Measurements from ENCODE around the gene PACC1. TPM values are rescaled to one million over a fixed set of nuclear protein-coding genes. Genes with fewer than 3 reads are reported as not detected.
A peak's percentile ranks its signal among the peaks of the same experiment; 100 is the strongest.

The PACC1 gene
- polyA plus RNA-seq, 4 donors = 0.67 to 4.1 (median 2.5) TPM

DNA sequence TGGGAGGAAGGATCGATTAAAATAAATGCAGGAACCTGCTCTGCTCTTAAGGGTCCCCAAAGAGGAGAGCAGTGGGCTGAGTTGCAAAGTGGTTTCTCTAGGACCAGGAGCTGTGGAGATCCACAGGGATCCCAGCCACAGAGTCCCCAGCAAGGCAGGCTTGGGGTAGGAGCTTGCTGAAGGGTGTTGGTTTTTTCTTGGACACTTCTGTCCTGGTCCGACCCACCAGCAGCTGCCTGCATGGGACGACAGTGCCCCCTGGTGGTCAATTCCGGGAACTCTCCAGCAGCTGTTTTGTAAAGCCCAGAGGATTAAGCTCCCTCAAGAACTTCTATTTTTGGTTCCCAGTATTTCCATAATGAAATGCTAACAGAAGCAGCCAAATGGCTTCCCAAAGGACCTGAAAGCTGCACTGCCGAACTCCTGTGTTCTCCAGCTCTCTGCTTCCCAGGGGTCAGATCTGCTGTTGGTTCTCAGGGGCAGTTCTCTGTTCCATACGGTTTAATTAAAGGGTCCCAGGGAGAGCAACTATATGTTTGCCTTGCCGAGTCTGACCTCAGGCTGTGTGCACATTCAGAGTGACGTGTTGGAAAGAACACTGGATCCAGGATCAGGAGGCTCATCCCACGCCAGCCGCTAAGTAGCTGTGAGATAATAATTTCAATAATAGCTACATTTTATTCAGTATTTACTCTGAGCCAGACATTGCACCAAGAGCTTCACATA, 41.3 kb upstream of the PACC1 start:
- Histone ChIP-seq H3K4me3 (ENCODE audit: low read depth in 1 of 3, low read length in 3 of 3) (no peak overlapping the region), H3K27me3 (ENCODE audit: control insufficient read depth in 3 of 3, insufficient read depth in 3 of 3, low read length in 3 of 3) (no peaks in the 10 kb centered on the region), H3K9me3 (ENCODE audit: control insufficient read depth in 2 of 2, insufficient read depth in 1 of 2, low read depth in 1 of 2, low read length in 1 of 2) (peaks cover 0 to 13% of the 10 kb centered on the region in 2 donors), H3K27ac (ENCODE audit: low read depth in 1 of 3, low read length in 2 of 3) (peak overlapping the region in 1 of 3 donors; percentile 47), H3K36me3 (ENCODE audit: control insufficient read depth in 3 of 3, insufficient read depth in 2 of 3, low read depth in 1 of 3, low read length in 3 of 3) (peaks cover 0 to 5% (median 0%) of the 10 kb centered on the region in 3 donors), H3K4me1 (ENCODE audit: control insufficient read depth in 3 of 3, insufficient read depth in 2 of 3, low read depth in 1 of 3, low read length in 2 of 3) (no peaks in the 10 kb centered on the region)
- no peak for FAIRE-seq
- peak; percentile 74 to 86 for DNase-seq
- 35 to 45% (median 35%) methylated on average over 10 of the region's 10 CpGs for WGBS, 3 donors

DNA sequence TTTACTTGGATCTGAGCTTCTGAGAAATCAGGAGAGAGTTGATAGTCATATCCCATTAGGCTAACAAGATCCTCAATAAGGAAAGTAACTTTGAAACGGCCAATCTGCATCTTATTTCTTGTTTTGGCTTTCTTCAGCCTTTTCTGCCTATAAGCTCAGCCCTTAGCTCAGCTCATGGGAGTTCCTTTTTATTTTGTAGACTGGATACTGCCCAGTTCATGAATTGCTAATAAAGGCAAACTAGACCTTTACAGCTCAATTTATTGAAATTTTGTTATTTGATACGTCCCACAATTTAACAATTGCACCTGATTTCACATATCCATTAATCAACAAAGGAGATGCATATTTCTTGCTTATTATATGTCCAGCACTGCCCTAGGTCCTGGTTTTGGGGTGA, 40.7 kb upstream of the PACC1 start:
- 92 to 95% (median 95%) methylated on average over 2 of the region's 2 CpGs for WGBS, 3 donors
- no peak for FAIRE-seq

DNA sequence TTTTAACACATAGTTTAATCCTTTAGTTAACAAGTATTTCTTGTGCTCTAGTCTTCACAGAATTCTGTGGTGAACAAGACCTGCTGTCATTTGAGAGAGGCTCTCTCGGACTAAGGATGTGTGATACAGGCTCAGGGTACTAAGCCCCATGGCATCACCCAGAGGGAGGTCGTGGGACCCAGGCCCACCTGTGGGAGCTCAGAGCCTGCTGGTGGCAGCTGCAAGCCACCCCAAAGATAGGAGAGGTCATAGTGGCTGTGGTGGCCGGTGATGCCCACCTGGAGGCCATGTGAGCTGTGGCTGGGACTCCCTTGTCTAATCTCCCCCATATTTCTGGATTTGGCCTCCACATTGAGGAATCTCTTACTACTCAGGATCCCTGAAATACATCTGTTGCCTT, 40.1 kb upstream of the PACC1 start:
- Histone ChIP-seq H3K9me3 (ENCODE audit: control insufficient read depth in 2 of 2, insufficient read depth in 1 of 2, low read depth in 1 of 2, low read length in 1 of 2) (peaks cover 0 to 13% of the 10 kb centered on the region in 2 donors), H3K27me3 (ENCODE audit: control insufficient read depth in 3 of 3, insufficient read depth in 3 of 3, low read length in 3 of 3) (no peaks in the 10 kb centered on the region), H3K27ac (ENCODE audit: low read depth in 1 of 3, low read length in 2 of 3) (no peak overlapping the region), H3K4me3 (ENCODE audit: low read depth in 1 of 3, low read length in 3 of 3) (no peak overlapping the region), H3K4me1 (ENCODE audit: control insufficient read depth in 3 of 3, insufficient read depth in 2 of 3, low read depth in 1 of 3, low read length in 2 of 3) (no peaks in the 10 kb centered on the region), H3K36me3 (ENCODE audit: control insufficient read depth in 3 of 3, insufficient read depth in 2 of 3, low read depth in 1 of 3, low read length in 3 of 3) (peaks cover 0 to 12% (median 0%) of the 10 kb centered on the region in 3 donors)
- no peak for FAIRE-seq
- 90 to 93% (median 91%) methylated on average over 3 of the region's 3 CpGs for WGBS, 3 donors
- DNase-seq = no peak

More for the DNA sequence above, 40.7 kb upstream of the PACC1 start:
- H3K4me1 ChIP-seq (ENCODE audit: control insufficient read depth in 3 of 3, insufficient read depth in 2 of 3, low read depth in 1 of 3, low read length in 2 of 3) = no peaks in the 10 kb centered on the region
- no peak overlapping the region for H3K27ac ChIP-seq (ENCODE audit: low read depth in 1 of 3, low read length in 2 of 3)
- peaks cover 0 to 13% of the 10 kb centered on the region in 2 donors for H3K9me3 ChIP-seq (ENCODE audit: control insufficient read depth in 2 of 2, insufficient read depth in 1 of 2, low read depth in 1 of 2, low read length in 1 of 2)
- peaks cover 0 to 7% (median 0%) of the 10 kb centered on the region in 3 donors for H3K36me3 ChIP-seq (ENCODE audit: control insufficient read depth in 3 of 3, insufficient read depth in 2 of 3, low read depth in 1 of 3, low read length in 3 of 3)
- no peaks in the 10 kb centered on the region for H3K27me3 ChIP-seq (ENCODE audit: control insufficient read depth in 3 of 3, insufficient read depth in 3 of 3, low read length in 3 of 3)
- no peak for DNase-seq
- H3K4me3 ChIP-seq (ENCODE audit: low read depth in 1 of 3, low read length in 3 of 3) = no peak overlapping the region

DNA sequence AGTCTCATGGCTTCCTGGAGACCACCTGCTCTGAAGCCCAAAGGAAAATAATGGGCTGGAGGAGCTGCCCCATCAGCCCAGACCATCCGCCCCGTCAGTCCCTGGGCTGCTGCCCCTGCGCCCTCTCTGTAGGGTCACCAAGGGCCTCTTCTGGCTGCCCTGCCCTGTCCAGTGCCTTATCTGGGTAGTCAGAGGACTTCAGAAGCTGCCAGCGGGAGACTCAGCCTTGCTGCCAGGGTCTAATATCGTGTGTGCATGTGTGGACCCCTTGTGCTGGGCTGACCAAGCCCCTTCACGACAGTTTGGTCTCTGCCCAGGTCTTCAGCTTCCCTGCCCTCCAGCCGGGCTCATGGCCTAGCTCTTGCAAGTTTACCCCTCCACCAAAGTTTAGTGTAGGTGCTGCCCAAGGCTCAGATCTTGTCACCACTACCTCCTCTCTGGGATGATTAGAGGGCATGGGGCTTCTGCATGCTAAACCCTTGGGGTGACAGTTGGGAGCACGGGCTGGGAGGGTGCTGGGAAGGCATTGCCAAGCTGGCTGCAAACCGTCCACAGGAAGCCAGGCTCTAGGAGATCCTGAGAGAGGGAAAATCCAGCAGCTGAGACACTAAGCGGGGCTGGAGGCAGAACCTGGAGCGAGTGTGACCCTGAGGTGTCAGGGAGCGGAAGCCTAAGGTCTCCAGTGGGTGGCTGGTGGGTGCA, 38.6 kb upstream of the PACC1 start:
- H3K36me3 ChIP-seq (ENCODE audit: control insufficient read depth in 3 of 3, insufficient read depth in 2 of 3, low read depth in 1 of 3, low read length in 3 of 3) = peaks cover 0 to 14% (median 0%) of the 10 kb centered on the region in 3 donors
- H3K4me1 ChIP-seq (ENCODE audit: control insufficient read depth in 3 of 3, insufficient read depth in 2 of 3, low read depth in 1 of 3, low read length in 2 of 3) = no peaks in the 10 kb centered on the region
- no peak overlapping the region for H3K27ac ChIP-seq (ENCODE audit: low read depth in 1 of 3, low read length in 2 of 3)
- no peaks in the 10 kb centered on the region for H3K27me3 ChIP-seq (ENCODE audit: control insufficient read depth in 3 of 3, insufficient read depth in 3 of 3, low read length in 3 of 3)
- H3K4me3 ChIP-seq (ENCODE audit: low read depth in 1 of 3, low read length in 3 of 3) = no peak overlapping the region
- H3K9me3 ChIP-seq (ENCODE audit: control insufficient read depth in 2 of 2, insufficient read depth in 1 of 2, low read depth in 1 of 2, low read length in 1 of 2) = peaks cover 0 to 9% of the 10 kb centered on the region in 2 donors
- WGBS, 3 donors = 77 to 90% (median 80%) methylated on average over 12 of the region's 12 CpGs
- DNase-seq (no peak), FAIRE-seq (no peak)

DNA sequence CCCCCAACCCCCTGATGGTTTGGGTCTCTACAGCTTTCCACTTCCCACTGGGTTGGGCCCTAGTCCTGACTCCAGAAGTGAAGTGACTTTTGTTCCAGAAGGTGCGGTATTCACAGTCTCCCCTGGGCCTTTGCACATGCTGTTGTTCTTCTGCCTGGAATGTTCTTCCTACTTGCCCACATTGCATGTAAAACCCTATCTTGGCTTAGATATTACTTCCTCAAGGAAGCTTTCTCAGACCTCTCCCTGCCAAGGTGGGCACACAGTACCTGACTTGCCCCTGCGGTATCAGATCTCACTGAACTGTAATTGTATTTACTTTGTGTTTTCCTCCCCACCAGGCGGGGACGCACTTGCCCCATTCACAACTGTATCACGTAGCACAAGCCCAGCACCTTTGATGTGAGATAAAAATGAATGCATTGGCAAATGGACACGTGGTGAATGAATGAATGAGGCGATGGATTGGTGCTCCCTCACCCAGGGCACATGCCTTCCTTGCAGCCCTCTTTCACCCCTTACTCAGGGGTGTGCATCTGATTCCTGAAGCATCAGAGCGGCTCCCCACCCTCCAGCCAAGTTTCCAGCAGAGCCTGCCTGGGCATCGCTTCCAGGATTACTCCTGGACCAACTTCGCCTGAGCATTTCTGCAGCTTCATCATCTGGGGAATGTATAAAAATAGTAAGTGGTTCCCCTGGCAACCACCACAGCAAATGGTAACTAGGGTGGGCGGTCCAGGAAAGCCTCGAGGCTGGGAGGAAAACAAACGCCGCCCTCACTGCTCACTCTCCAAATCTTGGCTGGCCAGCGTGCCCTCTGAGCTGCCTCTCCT, 37.9 kb upstream of the PACC1 start:
- Histone ChIP-seq H3K27me3 (ENCODE audit: control insufficient read depth in 3 of 3, insufficient read depth in 3 of 3, low read length in 3 of 3) (no peaks in the 10 kb centered on the region), H3K4me1 (ENCODE audit: control insufficient read depth in 3 of 3, insufficient read depth in 2 of 3, low read depth in 1 of 3, low read length in 2 of 3) (no peaks in the 10 kb centered on the region), H3K36me3 (ENCODE audit: control insufficient read depth in 3 of 3, insufficient read depth in 2 of 3, low read depth in 1 of 3, low read length in 3 of 3) (peaks cover 0 to 18% (median 0%) of the 10 kb centered on the region in 3 donors), H3K27ac (ENCODE audit: low read depth in 1 of 3, low read length in 2 of 3) (no peak overlapping the region), H3K4me3 (ENCODE audit: low read depth in 1 of 3, low read length in 3 of 3) (no peak overlapping the region), H3K9me3 (ENCODE audit: control insufficient read depth in 2 of 2, insufficient read depth in 1 of 2, low read depth in 1 of 2, low read length in 1 of 2) (peaks cover 0 to 1% of the 10 kb centered on the region in 2 donors)
- WGBS, 3 donors = 59 to 82% (median 69%) methylated on average over 15 of the region's 15 CpGs
- no peak for FAIRE-seq
- DNase-seq = no peak

DNA sequence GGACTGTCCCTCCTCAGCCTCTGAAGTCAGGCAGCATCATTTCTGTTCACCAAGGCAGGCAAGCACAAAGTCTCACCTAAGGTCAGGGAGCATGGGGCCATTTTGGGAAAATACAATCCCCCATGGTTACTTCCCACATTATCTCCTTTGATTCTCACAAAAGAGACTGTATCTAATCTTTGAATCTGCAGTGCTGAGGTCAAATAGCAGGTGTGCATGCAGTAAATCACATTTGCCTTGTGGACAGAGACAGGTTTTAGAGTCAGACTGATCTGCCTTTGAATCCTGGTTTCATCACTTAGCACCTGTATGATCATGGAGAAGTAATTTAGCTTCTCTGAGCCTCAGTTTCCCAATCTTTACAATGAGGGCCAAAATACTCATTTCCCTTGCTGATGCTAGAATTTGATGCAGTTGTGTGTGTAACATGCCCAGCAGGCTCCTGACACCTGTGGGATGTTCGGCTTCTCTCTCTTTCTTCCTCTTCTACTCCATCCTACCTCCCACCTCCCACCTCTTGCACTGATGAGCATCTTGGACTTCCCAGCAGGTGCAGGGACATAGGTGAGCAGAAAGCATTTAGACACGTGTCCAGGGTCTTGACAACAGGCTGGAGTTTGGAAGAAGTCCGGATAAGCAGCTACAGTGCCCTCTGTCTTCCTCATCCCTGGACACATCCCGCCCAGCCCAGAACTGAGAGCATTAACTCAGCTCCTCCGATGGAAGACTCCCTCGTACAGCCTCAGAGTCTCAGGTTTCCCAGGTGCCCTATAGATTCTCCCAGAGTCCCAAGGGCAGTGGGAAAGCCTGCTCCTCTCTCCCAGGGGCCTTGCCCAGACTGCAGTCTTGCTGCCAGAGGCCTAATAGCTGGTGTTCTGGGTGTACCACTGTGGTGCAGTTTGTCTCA, 37.0 kb upstream of the PACC1 start:
- H3K9me3 ChIP-seq (ENCODE audit: control insufficient read depth in 2 of 2, insufficient read depth in 1 of 2, low read depth in 1 of 2, low read length in 1 of 2) = no peaks in the 10 kb centered on the region
- H3K4me1 ChIP-seq (ENCODE audit: control insufficient read depth in 3 of 3, insufficient read depth in 2 of 3, low read depth in 1 of 3, low read length in 2 of 3) = no peaks in the 10 kb centered on the region
- no peak overlapping the region for H3K4me3 ChIP-seq (ENCODE audit: low read depth in 1 of 3, low read length in 3 of 3)
- H3K36me3 ChIP-seq (ENCODE audit: control insufficient read depth in 3 of 3, insufficient read depth in 2 of 3, low read depth in 1 of 3, low read length in 3 of 3) = peaks cover 0 to 19% (median 0%) of the 10 kb centered on the region in 3 donors
- WGBS, 3 donors = 86 to 90% (median 88%) methylated on average over 6 of the region's 6 CpGs
- H3K27ac ChIP-seq (ENCODE audit: low read depth in 1 of 3, low read length in 2 of 3) = no peak overlapping the region
- H3K27me3 ChIP-seq (ENCODE audit: control insufficient read depth in 3 of 3, insufficient read depth in 3 of 3, low read length in 3 of 3) = no peaks in the 10 kb centered on the region
- DNase-seq = no peak
- no peak for FAIRE-seq

DNA sequence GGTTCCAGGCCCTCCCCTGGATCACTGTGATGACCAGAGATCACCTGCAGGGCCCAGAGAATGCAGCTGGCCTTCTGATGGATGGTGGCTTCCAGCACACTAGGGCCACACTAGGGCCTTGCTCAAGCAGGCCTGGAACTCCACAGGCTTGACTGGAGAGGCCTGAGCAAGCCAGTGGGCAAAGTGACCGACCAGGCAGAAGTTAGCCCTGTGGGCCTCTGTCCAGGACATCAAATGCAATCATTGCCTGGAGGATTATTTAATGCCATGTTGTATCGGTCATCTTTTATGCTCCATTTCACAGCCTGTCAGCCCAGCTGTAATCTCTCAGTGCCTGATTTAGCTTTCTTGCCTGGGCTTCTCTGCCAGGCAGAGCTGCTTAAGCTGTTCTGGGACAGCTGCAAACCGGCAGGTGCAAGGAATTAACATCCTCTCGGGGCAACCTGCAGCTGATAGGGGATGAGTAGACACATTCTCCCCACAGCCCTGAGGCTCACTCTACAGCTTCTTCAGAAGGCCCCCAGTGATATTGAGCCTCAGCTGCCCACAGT, 35.7 kb upstream of the PACC1 start:
- H3K36me3 ChIP-seq (ENCODE audit: control insufficient read depth in 3 of 3, insufficient read depth in 2 of 3, low read depth in 1 of 3, low read length in 3 of 3) = peaks cover 0 to 29% (median 2%) of the 10 kb centered on the region in 3 donors
- WGBS, 3 donors = 52 to 74% (median 63%) methylated on average over 4 of the region's 4 CpGs
- no peaks in the 10 kb centered on the region for H3K27me3 ChIP-seq (ENCODE audit: control insufficient read depth in 3 of 3, insufficient read depth in 3 of 3, low read length in 3 of 3)
- H3K27ac ChIP-seq (ENCODE audit: low read depth in 1 of 3, low read length in 2 of 3) = no peak overlapping the region
- no peak for DNase-seq
- FAIRE-seq = no peak
- H3K4me3 ChIP-seq (ENCODE audit: low read depth in 1 of 3, low read length in 3 of 3) = no peak overlapping the region
- H3K9me3 ChIP-seq (ENCODE audit: control insufficient read depth in 2 of 2, insufficient read depth in 1 of 2, low read depth in 1 of 2, low read length in 1 of 2) = no peaks in the 10 kb centered on the region
- H3K4me1 ChIP-seq (ENCODE audit: control insufficient read depth in 3 of 3, insufficient read depth in 2 of 3, low read depth in 1 of 3, low read length in 2 of 3) = no peaks in the 10 kb centered on the region
